ENCODE data around the gene SETBP1. TPM values are rescaled to one million over a fixed set of nuclear protein-coding genes. Genes with fewer than 3 reads are reported as not detected.

The SETBP1 gene
- total RNA-seq, 1 experiment from 2014 or later: 1.0 TPM

DNA sequence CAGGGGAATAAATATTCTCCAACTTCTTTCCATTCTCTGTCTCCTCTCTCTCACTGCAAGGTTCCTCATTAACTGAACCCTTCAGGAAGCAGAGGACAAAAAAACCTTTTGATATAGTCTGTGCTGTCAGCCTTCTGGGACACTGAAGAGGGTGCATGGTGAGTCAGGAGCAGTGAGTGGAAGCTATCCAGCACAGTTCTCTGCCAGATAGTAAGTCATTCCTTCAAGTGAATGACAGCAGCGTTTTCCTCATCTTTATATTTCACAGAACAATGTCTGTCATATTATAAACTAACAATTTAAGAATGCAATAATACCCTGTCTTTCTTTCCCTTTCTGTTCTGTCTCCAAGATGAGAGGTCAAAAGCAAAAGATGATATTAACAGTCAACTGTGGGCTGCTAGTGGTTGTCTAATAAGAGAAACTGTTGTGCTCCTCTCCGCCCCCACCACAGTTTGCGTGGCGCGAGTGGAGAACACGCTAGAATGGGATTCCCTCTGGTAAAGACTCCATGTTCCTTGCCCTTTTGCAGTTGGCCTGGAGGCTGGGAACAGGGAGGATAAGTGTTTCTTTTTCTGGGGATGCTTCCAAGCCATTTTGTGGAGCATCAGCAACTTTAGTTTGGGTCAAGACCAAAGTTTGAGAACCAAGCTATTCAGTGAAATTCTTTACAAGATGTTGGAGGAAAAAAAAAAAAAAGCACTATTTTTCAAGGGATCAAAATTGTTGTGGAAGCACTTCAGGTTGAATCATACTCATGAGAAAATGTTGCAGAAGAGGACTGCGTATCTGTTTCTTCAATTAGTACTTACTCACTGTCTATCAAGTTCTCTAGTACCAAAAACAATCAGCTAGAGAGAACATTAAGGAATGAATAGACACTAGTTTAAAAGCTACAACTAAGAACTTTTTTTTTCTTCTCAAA, 430.2 kb downstream of the SETBP1 start:
- DNase-seq (ENCODE audit: low read depth): no peak

DNA sequence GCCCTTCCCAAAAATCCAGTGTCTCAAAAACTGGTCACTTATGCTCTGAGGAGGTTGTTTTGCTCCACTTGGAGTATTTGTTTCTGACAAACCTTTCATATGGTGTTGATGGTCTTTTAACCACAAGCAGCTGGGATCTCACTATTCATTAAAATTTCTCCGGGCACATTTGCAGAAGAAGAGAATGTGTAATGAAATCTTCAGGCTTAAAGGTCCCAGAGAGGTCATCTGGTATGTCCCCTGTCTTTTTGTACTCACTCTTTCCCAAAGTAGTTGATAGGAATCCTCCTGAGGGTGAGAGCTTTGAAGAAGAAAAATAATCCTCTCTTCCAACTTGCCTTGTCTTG, 430.8 kb downstream of the SETBP1 start:
- no peak for DNase-seq (ENCODE audit: low read depth)

DNA sequence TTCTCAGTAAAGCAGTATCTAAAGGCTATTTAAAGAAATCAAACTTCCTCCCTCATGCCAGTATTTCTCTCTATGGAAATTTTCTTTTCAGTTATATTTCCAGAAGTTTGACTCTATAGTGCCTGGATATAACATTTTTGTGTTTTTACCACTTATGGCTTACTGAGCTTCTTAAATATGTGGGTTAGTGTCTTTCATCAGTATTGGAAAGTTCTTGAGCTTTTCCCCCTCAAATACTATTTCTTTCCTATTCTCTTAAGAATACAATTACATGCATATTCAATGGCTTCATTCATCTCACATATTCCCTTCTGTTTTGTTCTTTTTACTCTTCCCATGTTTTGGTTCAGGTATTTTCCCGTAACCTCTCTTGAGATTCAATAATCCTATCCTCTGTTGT, 432.0 kb downstream of the SETBP1 start:
- no peak for DNase-seq (ENCODE audit: low read depth)

DNA sequence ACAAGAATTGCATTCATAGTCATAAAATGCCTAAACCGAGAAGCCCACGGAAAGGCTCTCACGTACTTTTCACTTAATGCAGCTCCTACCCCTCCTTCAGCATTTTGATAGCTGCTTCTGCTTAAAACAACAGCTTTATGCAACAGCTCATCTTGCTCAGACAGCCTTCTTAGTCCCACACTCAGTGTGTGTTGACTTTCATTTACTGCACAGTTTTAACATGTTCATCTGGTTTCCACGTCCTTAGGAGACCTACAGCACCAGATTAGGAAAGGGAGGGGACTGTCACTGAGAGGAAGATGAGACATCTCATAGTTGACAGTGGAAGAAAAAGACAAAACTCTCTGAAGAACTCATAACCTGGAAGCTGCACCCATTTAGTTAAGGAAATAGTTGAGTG, 435.4 kb downstream of the SETBP1 start:
- no peak for DNase-seq (ENCODE audit: low read depth)

Measured in Daoy (cell line).